Central memory CD4-positive, alpha-beta T cell (primary cell): ENCODE results near the gene TAF1A.

Experiments
- DNase-seq: peaks from one replicate; pipeline ENCODE4 v3.0.0; 2022

TAF1A gene

DNA sequence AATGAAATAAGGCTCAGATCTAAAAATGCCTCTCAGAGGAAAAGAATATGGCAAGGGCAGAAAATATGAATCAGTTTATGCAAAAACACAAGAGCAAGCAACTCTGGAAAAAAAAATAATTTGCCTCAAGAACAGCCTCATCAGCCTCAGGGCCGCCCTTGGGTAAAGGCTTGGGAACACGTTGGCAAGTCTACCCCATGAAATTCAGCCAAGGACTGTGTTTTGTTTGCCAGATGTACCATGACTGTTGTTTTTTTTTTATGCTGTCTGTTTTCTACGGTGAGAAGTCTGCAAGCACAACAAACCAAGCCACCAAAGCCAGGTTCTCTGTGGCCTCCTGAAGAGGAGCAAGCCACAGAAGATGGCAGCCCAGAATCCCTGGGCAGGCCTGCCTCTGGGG is 59.8 kb downstream of the TAF1A start:
- DNase-seq: no peak

DNA sequence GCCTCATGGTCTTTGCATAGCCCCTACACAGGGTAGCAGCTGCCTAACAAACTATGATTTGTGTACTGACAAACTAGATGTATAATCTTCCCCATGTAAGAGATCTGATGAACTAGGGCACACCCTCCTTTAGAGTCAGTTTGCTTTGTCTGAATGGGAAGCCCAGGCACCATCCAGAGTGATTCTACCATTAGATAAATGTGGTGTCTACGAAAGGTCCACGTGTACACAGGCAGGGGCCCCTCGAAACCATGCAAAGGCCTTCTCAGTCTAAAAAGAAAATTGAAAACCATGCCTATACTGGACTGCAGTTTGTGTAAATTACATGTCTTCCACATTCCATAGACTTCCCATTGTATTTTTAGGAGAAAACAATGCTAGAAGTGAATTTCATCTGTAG is 60.6 kb downstream of the TAF1A start:
- no peak for DNase-seq

DNA sequence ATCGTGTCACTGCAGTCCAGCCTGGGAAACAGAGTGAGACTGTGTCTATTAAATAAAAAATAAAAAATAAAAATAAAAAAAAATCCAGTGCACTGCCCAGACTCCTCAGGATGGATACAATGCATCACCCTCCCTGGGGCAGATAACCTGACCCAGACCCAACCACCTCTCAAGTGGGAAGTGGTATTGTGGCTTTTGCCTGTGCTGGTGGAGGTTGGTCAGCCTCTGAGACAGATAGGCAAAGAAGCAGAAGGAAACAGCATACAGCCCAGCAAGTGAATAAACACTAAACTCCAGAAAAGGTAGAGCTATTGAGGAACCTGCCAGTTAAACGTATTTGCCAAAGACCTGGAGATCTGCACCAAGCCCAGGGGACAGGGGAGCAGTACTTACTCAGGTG is 63.8 kb downstream of the TAF1A start:
- no peak for DNase-seq

DNA sequence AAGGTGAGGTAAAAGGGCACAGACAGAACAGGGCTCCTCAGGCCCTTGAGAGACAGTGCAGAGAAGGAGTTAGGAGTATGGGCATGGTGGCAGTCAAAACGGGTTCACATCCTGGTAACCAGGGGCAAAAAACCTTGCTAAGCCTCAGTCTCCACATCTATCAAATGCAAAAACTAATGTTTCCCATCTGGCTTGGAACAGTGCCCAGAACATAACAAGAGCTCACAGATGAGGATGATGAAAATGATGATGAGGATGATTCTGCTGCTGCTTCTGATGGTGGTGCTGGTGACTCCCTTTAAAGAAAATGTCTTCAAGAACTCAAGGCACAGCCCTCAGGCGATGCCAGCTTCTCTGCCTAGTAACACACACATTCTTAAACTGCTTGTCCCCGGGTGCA is 65.9 kb downstream of the TAF1A start:
- DNase-seq: no peak

DNA sequence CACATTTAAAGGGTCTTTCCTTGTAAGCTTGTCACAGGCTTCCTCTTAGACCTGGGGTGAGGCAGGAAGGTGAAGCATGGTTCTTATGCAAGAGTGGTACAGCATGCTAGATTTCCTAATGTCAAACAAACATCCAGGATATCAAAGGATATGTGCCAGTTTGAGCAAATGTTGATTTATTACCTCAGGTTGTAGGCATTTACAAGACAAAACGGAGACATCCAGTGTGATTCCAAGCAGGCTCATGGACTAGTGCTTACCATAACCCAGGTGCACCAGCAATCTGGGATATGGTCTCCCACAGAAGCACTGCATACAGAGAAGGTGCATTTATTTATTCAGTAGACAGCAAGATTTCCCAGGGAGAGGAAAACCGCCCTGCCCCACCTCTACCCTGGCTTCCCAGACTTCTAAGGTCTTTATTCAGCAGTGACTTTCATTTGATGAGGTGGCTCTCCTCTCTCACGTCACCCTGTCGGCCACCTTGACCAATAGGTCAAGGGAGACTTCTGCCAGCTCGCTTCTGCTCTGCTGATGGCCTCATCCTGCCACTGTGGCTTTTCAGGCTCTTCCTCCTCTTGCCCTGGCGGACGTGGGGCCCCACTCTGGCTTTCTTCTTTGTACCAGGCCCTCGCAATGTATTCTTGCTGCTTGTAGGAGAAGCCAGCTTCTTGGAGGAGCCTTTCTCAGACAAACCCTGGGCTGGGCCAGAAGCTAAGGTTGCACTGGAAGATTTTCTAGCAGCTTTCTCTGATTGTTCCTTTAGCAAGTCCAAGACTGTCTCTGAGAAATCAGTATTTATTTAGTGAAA is 67.4 kb downstream of the TAF1A start:
- no peak for DNase-seq

DNA sequence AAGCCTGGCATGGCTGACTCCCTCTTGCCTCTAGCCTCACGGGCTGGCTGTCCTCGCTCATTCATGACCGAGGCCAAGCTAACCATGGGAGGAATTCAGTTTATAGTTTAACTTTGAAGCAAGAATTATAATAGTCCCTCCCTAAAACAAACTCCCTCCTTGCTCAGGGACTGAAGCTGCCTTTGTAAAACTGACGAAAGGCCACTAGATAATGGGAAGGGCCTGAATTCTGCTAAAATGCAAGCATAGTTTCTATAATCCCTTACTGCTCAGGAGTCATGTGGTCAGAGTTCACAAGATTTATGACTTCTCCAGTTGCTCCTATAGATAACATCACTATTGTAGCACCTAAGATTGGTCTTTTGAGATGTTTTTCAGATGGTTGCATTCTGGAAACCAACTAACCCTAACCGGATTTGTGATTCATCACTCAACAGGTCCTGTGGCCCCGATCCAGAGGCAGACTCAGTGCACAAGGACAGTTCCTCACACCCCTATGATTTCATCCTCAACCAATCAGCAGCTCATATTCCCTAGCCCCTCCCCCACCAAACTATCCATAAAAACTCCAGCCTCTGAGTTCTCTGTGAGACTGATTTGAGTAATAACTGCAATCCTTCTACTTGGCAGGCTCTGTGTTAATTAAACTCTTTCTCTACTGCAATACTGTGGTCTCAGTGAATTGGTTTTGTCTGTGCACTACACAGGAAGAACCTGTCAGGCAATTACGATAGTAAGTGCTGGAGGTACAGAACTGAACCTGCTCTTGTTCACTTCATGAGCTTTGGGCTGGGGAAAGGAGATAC is 68.2 kb downstream of the TAF1A start:
- DNase-seq: no peak
